ENCODE results near the gene GTSF1L.

GTSF1L gene

DNA sequence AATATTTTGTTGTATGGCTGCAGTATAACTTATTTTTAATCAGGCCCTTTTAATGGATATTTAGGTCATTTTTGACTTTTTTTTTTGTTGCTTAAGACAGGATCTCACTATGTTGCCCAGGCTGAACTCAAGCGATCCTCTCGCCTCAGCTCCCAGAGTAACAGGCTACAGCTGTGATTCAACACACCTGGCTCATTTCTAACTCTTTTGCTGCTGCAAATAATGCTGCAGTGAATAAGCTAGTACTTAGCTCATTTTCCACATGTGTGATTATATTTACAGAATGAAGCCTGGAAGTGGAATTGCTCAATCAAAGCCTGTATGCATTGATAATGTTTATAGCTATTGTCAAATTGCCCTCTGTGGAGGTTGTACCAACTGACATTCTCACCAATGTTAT lies 1.1 kb downstream of the GTSF1L start:
- no peak overlapping the region for H3K4me3 ChIP-seq (ENCODE audit: low read depth, low read length)
- DNase-seq (ENCODE audit: low read depth): no peak
- TF ChIP-seq, protein P1, sequence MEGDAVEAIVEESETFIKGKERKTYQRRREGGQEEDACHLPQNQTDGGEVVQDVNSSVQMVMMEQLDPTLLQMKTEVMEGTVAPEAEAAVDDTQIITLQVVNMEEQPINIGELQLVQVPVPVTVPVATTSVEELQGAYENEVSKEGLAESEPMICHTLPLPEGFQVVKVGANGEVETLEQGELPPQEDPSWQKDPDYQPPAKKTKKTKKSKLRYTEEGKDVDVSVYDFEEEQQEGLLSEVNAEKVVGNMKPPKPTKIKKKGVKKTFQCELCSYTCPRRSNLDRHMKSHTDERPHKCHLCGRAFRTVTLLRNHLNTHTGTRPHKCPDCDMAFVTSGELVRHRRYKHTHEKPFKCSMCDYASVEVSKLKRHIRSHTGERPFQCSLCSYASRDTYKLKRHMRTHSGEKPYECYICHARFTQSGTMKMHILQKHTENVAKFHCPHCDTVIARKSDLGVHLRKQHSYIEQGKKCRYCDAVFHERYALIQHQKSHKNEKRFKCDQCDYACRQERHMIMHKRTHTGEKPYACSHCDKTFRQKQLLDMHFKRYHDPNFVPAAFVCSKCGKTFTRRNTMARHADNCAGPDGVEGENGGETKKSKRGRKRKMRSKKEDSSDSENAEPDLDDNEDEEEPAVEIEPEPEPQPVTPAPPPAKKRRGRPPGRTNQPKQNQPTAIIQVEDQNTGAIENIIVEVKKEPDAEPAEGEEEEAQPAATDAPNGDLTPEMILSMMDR (IDR thresholded peaks at IDR 0.05; ENCODE audit: low read depth, low read length, missing control alignments): no peak

DNA sequence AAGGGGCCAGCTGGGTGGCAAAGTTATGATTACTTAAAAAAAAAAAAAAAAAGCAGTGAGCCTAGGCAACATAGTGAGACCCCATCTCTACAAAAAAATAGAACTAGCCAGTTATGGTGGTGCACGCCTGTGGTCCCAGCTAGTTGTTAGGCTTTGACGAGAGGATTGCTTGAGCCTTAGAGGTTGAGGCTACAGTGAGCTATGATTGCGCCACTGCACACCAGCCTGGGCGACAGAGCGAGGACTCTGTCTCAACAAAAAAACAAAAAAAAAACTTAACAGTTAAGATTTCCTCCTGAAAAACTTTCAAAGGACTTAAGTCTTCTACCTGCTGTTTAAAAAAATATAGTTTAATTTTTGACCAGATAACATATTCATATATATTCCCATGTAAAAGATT lies 2.4 kb downstream of the GTSF1L start:
- DNase-seq (ENCODE audit: low read depth): no peak
- TF ChIP-seq, protein P1 (IDR thresholded peaks at IDR 0.05; ENCODE audit: low read depth, low read length, missing control alignments): no peak
- H3K4me3 ChIP-seq (ENCODE audit: low read depth, low read length): no peak overlapping the region

DNA sequence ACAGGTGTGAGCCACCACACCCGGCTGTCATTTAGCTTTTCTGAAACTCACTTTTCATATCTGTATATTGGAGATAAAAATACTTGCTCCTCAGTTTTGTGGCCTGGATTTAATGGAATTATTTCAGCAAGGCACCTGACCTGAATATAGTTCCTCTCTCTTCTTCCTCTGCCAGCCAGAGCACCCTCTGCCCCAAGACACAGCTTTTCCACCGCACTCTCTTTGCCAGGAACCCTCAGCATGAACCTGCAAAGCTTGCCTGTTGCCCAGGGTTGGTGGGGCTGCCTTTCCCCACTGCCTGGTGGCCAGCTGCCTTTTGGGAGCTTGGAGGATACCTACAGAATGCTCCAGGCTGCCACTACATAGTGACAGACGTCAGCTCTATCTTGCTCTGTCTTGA lies 3.1 kb downstream of the GTSF1L start:
- DNase-seq (ENCODE audit: low read depth): no peak
- TF ChIP-seq, protein P1 (IDR thresholded peaks at IDR 0.05; ENCODE audit: low read depth, low read length, missing control alignments): no peak
- no peak overlapping the region for H3K4me3 ChIP-seq (ENCODE audit: low read depth, low read length)

DNA sequence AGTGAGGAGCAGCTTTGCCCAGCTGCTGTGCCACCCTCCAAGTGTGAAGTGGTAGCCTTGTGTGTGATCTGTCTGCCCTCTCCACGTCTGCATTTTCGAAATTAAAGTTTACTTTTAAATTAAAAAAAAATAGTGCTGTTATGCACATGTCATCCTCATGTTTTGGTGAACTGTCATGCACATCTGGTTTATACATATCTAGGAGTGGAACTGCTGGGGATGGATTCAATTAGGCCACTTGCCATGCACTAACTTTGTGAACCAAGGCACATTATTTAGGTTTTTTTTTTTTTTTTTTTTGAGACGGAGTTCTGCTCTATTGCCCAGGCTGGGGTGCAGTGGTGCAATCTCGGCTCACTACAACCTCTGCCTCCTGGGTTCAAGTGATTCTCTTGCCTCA lies 3.6 kb downstream of the GTSF1L start:
- H3K4me3 ChIP-seq (ENCODE audit: low read depth, low read length): no peak overlapping the region
- no peak for DNase-seq (ENCODE audit: low read depth)
- TF ChIP-seq, protein P1 (IDR thresholded peaks at IDR 0.05; ENCODE audit: low read depth, low read length, missing control alignments): no peak

DNA sequence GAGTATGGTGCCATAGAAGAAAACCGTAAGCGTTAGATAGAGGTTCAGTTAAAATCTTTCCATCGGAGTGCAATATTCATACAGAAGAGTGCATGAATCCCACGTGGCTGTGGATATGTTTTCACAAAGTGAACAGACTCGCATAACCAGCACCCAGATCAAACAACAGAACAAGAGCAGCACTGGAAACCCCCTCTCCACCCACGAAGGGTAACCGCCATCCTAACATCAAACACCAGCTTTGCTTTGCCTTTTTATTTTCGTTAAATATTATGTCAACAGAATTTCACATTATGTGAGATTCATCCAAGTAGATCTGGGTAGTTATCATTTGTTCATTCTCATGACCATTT lies 4.7 kb downstream of the GTSF1L start:
- TF ChIP-seq, protein P1 (IDR thresholded peaks at IDR 0.05; ENCODE audit: low read depth, low read length, missing control alignments): no peak
- no peak for DNase-seq (ENCODE audit: low read depth)
- no peak overlapping the region for H3K4me3 ChIP-seq (ENCODE audit: low read depth, low read length)

DNA sequence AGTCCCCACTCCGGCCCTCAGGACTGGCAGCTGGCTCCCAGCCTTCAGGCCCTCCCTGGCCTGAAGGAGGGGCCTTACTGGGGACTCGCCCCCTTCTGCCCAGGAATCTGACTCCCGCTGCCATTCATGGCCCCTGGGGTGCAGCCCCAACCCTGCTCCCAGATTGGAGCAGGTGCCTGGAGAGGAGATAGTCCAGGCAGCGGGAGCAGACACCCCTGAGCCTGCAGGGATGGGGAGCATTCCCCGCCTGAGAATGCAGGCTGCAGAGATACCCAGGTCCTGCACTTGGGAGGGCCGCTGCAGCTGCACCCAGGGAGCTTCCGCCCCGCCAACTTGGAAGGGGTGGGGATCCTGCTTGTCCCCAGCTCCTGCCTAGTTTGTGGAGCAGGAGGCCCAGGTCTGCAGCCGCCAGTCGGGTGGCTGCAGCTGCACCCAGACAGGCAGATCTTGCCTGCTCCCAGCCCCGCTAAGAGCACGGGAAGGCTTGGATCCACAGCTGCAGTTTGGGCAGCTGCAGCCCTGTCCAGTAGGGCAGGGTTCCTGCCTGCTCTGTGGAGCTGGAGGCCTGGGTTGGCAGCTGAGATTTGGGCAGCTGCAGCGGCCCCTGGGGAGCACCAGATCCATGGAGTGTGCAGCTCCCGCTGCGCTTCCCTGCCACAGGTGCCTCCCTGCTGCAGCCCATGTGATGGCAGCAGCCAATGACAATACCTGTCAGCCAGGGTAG lies 5.2 kb downstream of the GTSF1L start:
- no peak for DNase-seq (ENCODE audit: low read depth)

DNA sequence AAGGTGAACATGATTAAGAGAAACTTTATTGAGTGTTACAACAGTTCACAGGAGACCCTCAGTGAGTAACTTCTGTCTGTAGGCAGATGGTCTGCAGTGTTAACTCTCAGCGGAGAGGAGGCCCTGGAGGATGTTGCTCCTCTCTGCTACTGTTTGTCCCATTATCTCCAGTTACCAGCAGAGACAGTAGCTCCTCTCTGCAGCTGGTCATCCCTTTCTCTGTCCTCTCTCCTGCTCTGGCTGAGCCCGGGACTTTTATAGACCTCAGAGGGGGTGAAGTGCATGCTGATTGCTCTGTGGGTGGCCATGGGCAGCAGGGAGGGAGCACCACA lies 5.7 kb downstream of the GTSF1L start:
- TF ChIP-seq, protein P1 (IDR thresholded peaks at IDR 0.05; ENCODE audit: low read depth, low read length, missing control alignments): no peak

More for the DNA sequence above, 5.2 kb downstream of the GTSF1L start:
- TF ChIP-seq, protein P1 (IDR thresholded peaks at IDR 0.05; ENCODE audit: low read depth, low read length, missing control alignments): no peak
- H3K4me3 ChIP-seq (ENCODE audit: low read depth, low read length): no peak overlapping the region

More for the DNA sequence above, 5.7 kb downstream of the GTSF1L start:
- no peak for DNase-seq (ENCODE audit: low read depth)
- H3K4me3 ChIP-seq (ENCODE audit: low read depth, low read length): no peak overlapping the region

Data from GM12864 (cell line).